Esophagus squamous epithelium (tissue), 4 donors: Measurements from ENCODE around the gene ERAS.

Experiments
- CTCF ChIP-seq, 6 experiments: fragments of 450-650 bp in 4 of 6; fragments of 200-600 bp in 2 of 6; sonication (generic) in 2 of 6; IDR thresholded peaks; one replicate each; pipeline ENCODE4 v1.5.1; 2016 to 2019; ENCODE audit warnings: antibody characterized with exemption in 6 of 6, mild to moderate bottlenecking in 4 of 6, moderate library complexity in 4 of 6
- POLR2A ChIP-seq, 4 donors: fragments of 450-650 bp; IDR thresholded peaks; one replicate each; pipeline ENCODE4 v1.6.1; 2017; ENCODE audit warnings: antibody characterized with exemption in 4 of 4, mild to moderate bottlenecking in 4 of 4, moderate library complexity in 3 of 4

DNA sequence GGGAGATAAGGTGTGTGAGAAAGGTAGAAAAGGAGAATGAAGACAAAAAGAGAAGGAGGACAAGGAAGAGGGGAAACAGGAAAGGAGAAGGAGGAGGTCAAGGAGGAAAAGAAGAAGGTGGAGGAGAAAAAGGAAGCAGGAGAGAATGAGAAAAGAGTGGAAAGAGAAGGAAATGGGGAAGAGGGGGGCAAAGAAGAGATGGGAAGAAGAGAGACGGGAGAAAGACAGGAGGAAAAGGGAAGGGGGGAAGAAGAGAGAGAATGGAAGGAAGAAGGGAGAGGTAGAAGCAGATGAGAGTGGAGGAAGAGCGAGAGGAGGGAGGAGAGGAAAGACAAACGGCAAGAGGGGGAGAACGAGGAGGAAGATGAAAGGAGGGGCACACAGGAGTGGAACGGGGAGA, 35.8 kb upstream of the ERAS start:
- TF ChIP-seq POLR2A (IDR thresholded peaks at IDR 0.05) (no peak), CTCF (IDR thresholded peaks at IDR 0.05) (no peak)
